Gastrocnemius medialis (tissue), 4 donors: ENCODE results near the gene MARCKS.

ENCODE experiments used
- CTCF ChIP-seq, 5 experiments: fragments of 450-650 bp in 3 of 5; fragments of 200-600 bp in 2 of 5; sonication (generic) in 2 of 5; IDR thresholded peaks in 4 of 5; conservative IDR thresholded peaks in 1 of 5; 1 replicate in 4 of 5; 2 replicates in 1 of 5; pipeline ENCODE4 v1.5.1; 2016 to 2019; ENCODE audit warnings: antibody characterized with exemption in 5 of 5, mild to moderate bottlenecking in 3 of 5, moderate library complexity in 3 of 5
- POLR2A ChIP-seq, 2 donors: fragments of 450-650 bp; IDR thresholded peaks; one replicate each; pipeline ENCODE4 v1.6.1; 2017; ENCODE audit warnings: antibody characterized with exemption in 2 of 2, mild to moderate bottlenecking in 2 of 2, moderate library complexity in 2 of 2

GRCh38 chr6:113824866-113825265 lies 32.3 kb upstream of the MARCKS start:
- no peak for TF ChIP-seq CTCF (IDR thresholded peaks at IDR 0.05 in 4 of 5, conservative IDR thresholded peaks at IDR 0.05 in 1 of 5)
- no peak for TF ChIP-seq POLR2A (IDR thresholded peaks at IDR 0.05)
